Colon (tissue), 2 donors: ENCODE measurements around the gene NEK2.
"Not testable (repeated sequence)": the region's sequence is repeated elsewhere in the genome, so short reads cannot be mapped to it uniquely, and the experiment has no call there.

Experiments
- FAIRE-seq: peaks from 2 replicates; lab custom pipeline; 2012; peaks lifted over from hg19 to GRCh38; lab: Jason Lieb, UNC
- donor health status: control.
- donor health status: control.

Gene NEK2

GRCh38 chr1:211632808-211633523 is 42.5 kb downstream of the NEK2 start:
- no peak for FAIRE-seq

GRCh38 chr1:211632117-211632807 is 43.2 kb downstream of the NEK2 start:
- no peak for FAIRE-seq

GRCh38 chr1:211631168-211631567 is 44.3 kb downstream of the NEK2 start:
- FAIRE-seq: no peak

- FAIRE-seq: no peak
Observed at GRCh38 chr1:211630236-211631081, 45.0 kb downstream of the NEK2 start.

GRCh38 chr1:211628417-211628816 is 47.0 kb downstream of the NEK2 start:
- no peak for FAIRE-seq

GRCh38 chr1:211627259-211627658 is 48.2 kb downstream of the NEK2 start:
- FAIRE-seq: no peak

GRCh38 chr1:211625866-211626265 is 49.6 kb downstream of the NEK2 start:
- not testable (repeated sequence) for FAIRE-seq

GRCh38 chr1:211625040-211625439 is 50.4 kb downstream of the NEK2 start:
- no peak for FAIRE-seq

GRCh38 chr1:211623515-211623914 is 51.9 kb downstream of the NEK2 start:
- FAIRE-seq: no peak

- FAIRE-seq: no peak
Observed at GRCh38 chr1:211621447-211622198, 53.8 kb downstream of the NEK2 start.

- FAIRE-seq: no peak
Observed at GRCh38 chr1:211620097-211620496, 55.3 kb downstream of the NEK2 start.

GRCh38 chr1:211619033-211619996 is 56.1 kb downstream of the NEK2 start:
- no peak for FAIRE-seq

GRCh38 chr1:211616965-211617297 is 58.5 kb downstream of the NEK2 start:
- FAIRE-seq: no peak

GRCh38 chr1:211616231-211616964 is 59.0 kb downstream of the NEK2 start:
- FAIRE-seq: no peak

- no peak for FAIRE-seq
Observed at GRCh38 chr1:211614615-211615014, 60.8 kb downstream of the NEK2 start.

GRCh38 chr1:211613951-211614350 is 61.5 kb downstream of the NEK2 start:
- FAIRE-seq: no peak

GRCh38 chr1:211613108-211613947 is 62.1 kb downstream of the NEK2 start:
- FAIRE-seq: no peak

GRCh38 chr1:211612786-211613107 is 62.7 kb downstream of the NEK2 start:
- no peak for FAIRE-seq
